Lower leg skin (tissue), 3 donors: ENCODE results near the gene MAOB.

ENCODE experiments used
- POLR2A ChIP-seq, 2 donors: fragments of 450-650 bp; IDR thresholded peaks; one replicate each; pipeline ENCODE4 v1.6.1; 2016 to 2017; ENCODE audit warnings: antibody characterized with exemption in 2 of 2, mild to moderate bottlenecking in 1 of 2, moderate library complexity in 1 of 2
- TF ChIP-seq, protein P1 (sequence below), 3 donors: fragments of 450-650 bp; IDR thresholded peaks; one replicate each; pipeline ENCODE4 v1.5.1; 2016; ENCODE audit warnings: antibody characterized with exemption in 3 of 3, mild to moderate bottlenecking in 3 of 3, moderate library complexity in 2 of 3

DNA sequence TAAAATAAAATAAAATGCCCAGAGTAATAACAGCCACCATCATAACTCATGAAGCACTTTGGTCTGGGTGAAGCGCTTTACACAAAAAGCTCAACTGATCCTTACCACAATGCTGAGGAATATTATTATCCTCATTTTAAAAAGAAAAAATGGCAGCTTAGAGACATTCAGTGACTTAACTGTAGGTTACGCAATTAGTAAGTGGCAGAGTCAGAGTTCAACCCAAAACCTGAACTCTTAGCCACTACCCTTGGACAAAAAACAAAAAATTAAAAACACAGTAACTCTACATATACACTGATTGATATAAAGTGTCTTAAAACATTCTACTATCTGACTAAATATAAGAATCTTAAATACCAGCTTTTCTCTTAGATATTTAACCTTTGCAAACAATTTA is 34.9 kb downstream of the MAOB start:
- TF ChIP-seq, protein P1, sequence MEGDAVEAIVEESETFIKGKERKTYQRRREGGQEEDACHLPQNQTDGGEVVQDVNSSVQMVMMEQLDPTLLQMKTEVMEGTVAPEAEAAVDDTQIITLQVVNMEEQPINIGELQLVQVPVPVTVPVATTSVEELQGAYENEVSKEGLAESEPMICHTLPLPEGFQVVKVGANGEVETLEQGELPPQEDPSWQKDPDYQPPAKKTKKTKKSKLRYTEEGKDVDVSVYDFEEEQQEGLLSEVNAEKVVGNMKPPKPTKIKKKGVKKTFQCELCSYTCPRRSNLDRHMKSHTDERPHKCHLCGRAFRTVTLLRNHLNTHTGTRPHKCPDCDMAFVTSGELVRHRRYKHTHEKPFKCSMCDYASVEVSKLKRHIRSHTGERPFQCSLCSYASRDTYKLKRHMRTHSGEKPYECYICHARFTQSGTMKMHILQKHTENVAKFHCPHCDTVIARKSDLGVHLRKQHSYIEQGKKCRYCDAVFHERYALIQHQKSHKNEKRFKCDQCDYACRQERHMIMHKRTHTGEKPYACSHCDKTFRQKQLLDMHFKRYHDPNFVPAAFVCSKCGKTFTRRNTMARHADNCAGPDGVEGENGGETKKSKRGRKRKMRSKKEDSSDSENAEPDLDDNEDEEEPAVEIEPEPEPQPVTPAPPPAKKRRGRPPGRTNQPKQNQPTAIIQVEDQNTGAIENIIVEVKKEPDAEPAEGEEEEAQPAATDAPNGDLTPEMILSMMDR (IDR thresholded peaks at IDR 0.05) = no peak
- TF ChIP-seq POLR2A (IDR thresholded peaks at IDR 0.05) = no peak
